Kidney epithelial cell (primary cell): ENCODE results near the gene CASZ1. TPM values are rescaled to one million over a fixed set of nuclear protein-coding genes. Genes with fewer than 3 reads are reported as not detected.

Source experiments
- DNase-seq: peaks from one replicate; pipeline ENCODE4 v3.0.0-alpha.2; 2010; ENCODE audit warnings: low read depth
- H3K27me3 ChIP-seq: 2 replicates; pipeline ENCODE4 v1.6.0; 2011; ENCODE audit warnings: low read length; ENCODE audit not compliant: control insufficient read depth, insufficient read depth
- H3K36me3 ChIP-seq: 2 replicates; pipeline ENCODE4 v1.5.1; 2011; ENCODE audit warnings: low read length; ENCODE audit not compliant: control insufficient read depth, insufficient read depth
- H3K4me3 ChIP-seq: 2 replicates; pipeline ENCODE4 v1.5.1; 2011; ENCODE audit warnings: low read depth, mild to moderate bottlenecking, control low read depth, low read length
- CTCF ChIP-seq: IDR thresholded peaks from 2 replicates; pipeline ENCODE4 v1.5.1; 2011; ENCODE audit warnings: mild to moderate bottlenecking, moderate library complexity, low read length, control low read depth, inconsistent platforms; ENCODE audit not compliant: insufficient read depth, poor library complexity, severe bottlenecking
- total RNA-seq: library from RNA; depleted of rRNA; stranded (reverse); fragments of >200 nt; gene quantifications from 2 replicates; pipeline ENCODE4 v1.2.3, GENCODE V29; 2015

Gene CASZ1
- total RNA-seq, 1 donor from 2014 or later, result 28.2 TPM

GRCh38 chr1:10625076-10625475, 171.4 kb downstream of the CASZ1 start:
- Histone ChIP-seq H3K4me3 (no peak overlapping the region), H3K27me3 (no peaks in the 10 kb centered on the region)
- no peak for DNase-seq

GRCh38 chr1:10624256-10625050, 172.0 kb downstream of the CASZ1 start:
- Histone ChIP-seq H3K36me3 (no peaks in the 10 kb centered on the region), H3K27me3 (no peaks in the 10 kb centered on the region), H3K4me3 (no peak overlapping the region)
- no peak for TF ChIP-seq CTCF
- no peak for DNase-seq

More at GRCh38 chr1:10625076-10625475, 171.4 kb downstream of the CASZ1 start:
- TF ChIP-seq CTCF, result no peak
- no peaks in the 10 kb centered on the region for H3K36me3 ChIP-seq

- DNase-seq, result no peak
- TF ChIP-seq CTCF, result no peak
- H3K27me3 ChIP-seq, result no peaks in the 10 kb centered on the region
- H3K4me3 ChIP-seq, result no peak overlapping the region
- no peaks in the 10 kb centered on the region for H3K36me3 ChIP-seq
Observed at GRCh38 chr1:10623686-10624145, 172.7 kb downstream of the CASZ1 start.

DNA sequence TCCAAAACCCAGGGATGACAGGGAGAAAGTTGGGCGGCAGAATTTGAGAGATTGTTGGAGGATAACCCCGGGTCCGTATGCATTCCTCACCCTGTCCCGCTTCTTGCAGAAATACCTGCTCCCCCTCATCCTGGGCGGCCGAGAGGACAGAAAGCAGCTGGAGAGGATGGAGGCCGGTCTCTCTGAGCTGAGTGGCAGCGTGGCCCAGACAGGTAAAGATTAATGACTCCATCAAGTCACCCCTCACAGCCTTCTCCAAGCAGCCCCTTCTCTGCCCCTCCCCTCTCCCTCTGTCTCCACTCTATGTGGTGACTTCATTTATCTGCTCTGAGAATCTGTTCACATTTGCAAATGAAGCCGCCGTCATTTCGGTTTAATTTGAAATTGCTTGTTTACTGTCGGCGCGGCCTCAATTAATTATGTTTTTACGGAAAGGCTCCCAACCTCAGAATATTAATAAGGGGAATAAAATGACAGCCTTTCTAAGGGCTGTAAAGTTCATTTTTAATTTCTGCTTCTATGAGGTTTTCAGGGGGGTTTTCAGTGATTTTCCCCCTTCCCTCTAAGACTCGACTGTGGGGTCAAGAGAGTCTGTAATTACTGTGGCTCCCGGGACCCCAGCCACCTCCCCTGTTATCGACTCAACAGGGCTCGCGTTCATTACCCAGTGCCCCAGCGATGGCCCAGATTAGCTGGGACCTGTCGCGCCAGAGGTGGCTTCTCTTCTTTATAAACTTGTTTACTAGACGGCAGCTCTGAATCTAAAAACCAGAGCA, 173.3 kb downstream of the CASZ1 start:
- Histone ChIP-seq H3K27me3 (no peaks in the 10 kb centered on the region), H3K4me3 (no peak overlapping the region), H3K36me3 (no peaks in the 10 kb centered on the region)
- no peak for TF ChIP-seq CTCF
- no peak for DNase-seq

GRCh38 chr1:10621906-10622305, 174.5 kb downstream of the CASZ1 start:
- DNase-seq, result no peak
- Histone ChIP-seq H3K27me3 (no peaks in the 10 kb centered on the region), H3K4me3 (no peak overlapping the region), H3K36me3 (no peaks in the 10 kb centered on the region)
- no peak for TF ChIP-seq CTCF
